VCaP (cell line): Measurements from ENCODE around the gene CREBBP.
A peak's percentile ranks its signal among the peaks of the same experiment; 100 is the strongest.

Experiments used
- H3K27ac ChIP-seq: fragments of 450-650 bp; 2 replicates; pipeline ENCODE4 v1.5.1; 2017
- CTCF ChIP-seq: fragments of 450-650 bp; conservative IDR thresholded peaks from 2 replicates; pipeline ENCODE4 v1.5.1; 2017; ENCODE audit warnings: mild to moderate bottlenecking, moderate library complexity

Gene CREBBP

GRCh38 chr16:3829631-3830536 is 50.6 kb downstream of the CREBBP start:
- TF ChIP-seq CTCF: no peak
- peak overlapping the region; percentile 51 for H3K27ac ChIP-seq

GRCh38 chr16:3825940-3826339 is 54.6 kb downstream of the CREBBP start:
- H3K27ac ChIP-seq: no peak overlapping the region
- no peak for TF ChIP-seq CTCF

- no peak overlapping the region for H3K27ac ChIP-seq
- TF ChIP-seq CTCF: no peak
Observed at GRCh38 chr16:3825103-3825502, 55.4 kb downstream of the CREBBP start.

GRCh38 chr16:3824121-3824795 is 56.3 kb downstream of the CREBBP start:
- TF ChIP-seq CTCF: no peak
- no peak overlapping the region for H3K27ac ChIP-seq

GRCh38 chr16:3823427-3823826 is 57.1 kb downstream of the CREBBP start:
- TF ChIP-seq CTCF: no peak
- no peak overlapping the region for H3K27ac ChIP-seq

- no peak for TF ChIP-seq CTCF
- no peak overlapping the region for H3K27ac ChIP-seq
Observed at GRCh38 chr16:3822366-3823045, 58.0 kb downstream of the CREBBP start.

GRCh38 chr16:3821184-3821583 is 59.3 kb downstream of the CREBBP start:
- TF ChIP-seq CTCF: no peak
- no peak overlapping the region for H3K27ac ChIP-seq
